KMS-11 (cell line): ENCODE measurements around the gene HIVEP1.

Source experiments
- H2AFZ ChIP-seq: fragments of 200-600 bp; sonication (generic); 2 replicates; pipeline ENCODE4 v1.6.1; 2016; ENCODE audit warnings: antibody characterized with exemption, mixed run types, low read depth
- H3K27ac ChIP-seq: fragments of 200-600 bp; sonication (generic); 2 replicates; pipeline ENCODE4 v1.6.1; 2016; ENCODE audit warnings: mild to moderate bottlenecking, mixed run types
- H3K27me3 ChIP-seq: fragments of 200-600 bp; sonication (generic); 2 replicates; pipeline ENCODE4 v1.6.1; 2017; ENCODE audit warnings: mild to moderate bottlenecking, low read depth, mixed run types, moderate library complexity; ENCODE audit not compliant: insufficient read depth
- H3K36me3 ChIP-seq: fragments of 200-600 bp; sonication (generic); 2 replicates; pipeline ENCODE4 v1.6.1; 2017; ENCODE audit warnings: mild to moderate bottlenecking, mixed run types; ENCODE audit not compliant: insufficient read depth
- H3K4me1 ChIP-seq: fragments of 200-600 bp; sonication (generic); 2 replicates; pipeline ENCODE4 v1.6.1; 2016; ENCODE audit warnings: mild to moderate bottlenecking, low read depth, mixed run types; ENCODE audit not compliant: poor library complexity, severe bottlenecking
- H3K4me2 ChIP-seq: fragments of 200-600 bp; sonication (generic); 2 replicates; pipeline ENCODE4 v1.7.0; 2016; ENCODE audit warnings: mild to moderate bottlenecking, mixed run types
- H3K4me3 ChIP-seq: fragments of 200-600 bp; sonication (generic); IDR thresholded peaks from 2 replicates; pipeline ENCODE4 v1.6.1; 2017; ENCODE audit warnings: low read depth, low read length, mixed read lengths; ENCODE audit not compliant: insufficient read depth
- H3K79me2 ChIP-seq: fragments of 200-600 bp; sonication (generic); 2 replicates; pipeline ENCODE4 v1.6.1; 2016; ENCODE audit warnings: low read depth, mixed run types; ENCODE audit not compliant: insufficient read depth
- H3K9ac ChIP-seq: fragments of 200-600 bp; sonication (generic); 2 replicates; pipeline ENCODE4 v1.6.1; 2016; ENCODE audit warnings: mild to moderate bottlenecking, mixed run types
- H4K20me1 ChIP-seq: fragments of 200-600 bp; sonication (generic); 2 replicates; pipeline ENCODE4 v1.6.1; 2016; ENCODE audit warnings: mild to moderate bottlenecking, mixed run types; ENCODE audit not compliant: insufficient read depth
- TF ChIP-seq, protein P1 (sequence below): fragments of 200-600 bp; sonication (generic); conservative IDR thresholded peaks from 2 replicates; pipeline ENCODE4 v1.6.1; 2017; ENCODE audit warnings: low read depth, mild to moderate bottlenecking, antibody characterized with exemption, low read length, moderate library complexity, mixed read lengths

The HIVEP1 gene

DNA sequence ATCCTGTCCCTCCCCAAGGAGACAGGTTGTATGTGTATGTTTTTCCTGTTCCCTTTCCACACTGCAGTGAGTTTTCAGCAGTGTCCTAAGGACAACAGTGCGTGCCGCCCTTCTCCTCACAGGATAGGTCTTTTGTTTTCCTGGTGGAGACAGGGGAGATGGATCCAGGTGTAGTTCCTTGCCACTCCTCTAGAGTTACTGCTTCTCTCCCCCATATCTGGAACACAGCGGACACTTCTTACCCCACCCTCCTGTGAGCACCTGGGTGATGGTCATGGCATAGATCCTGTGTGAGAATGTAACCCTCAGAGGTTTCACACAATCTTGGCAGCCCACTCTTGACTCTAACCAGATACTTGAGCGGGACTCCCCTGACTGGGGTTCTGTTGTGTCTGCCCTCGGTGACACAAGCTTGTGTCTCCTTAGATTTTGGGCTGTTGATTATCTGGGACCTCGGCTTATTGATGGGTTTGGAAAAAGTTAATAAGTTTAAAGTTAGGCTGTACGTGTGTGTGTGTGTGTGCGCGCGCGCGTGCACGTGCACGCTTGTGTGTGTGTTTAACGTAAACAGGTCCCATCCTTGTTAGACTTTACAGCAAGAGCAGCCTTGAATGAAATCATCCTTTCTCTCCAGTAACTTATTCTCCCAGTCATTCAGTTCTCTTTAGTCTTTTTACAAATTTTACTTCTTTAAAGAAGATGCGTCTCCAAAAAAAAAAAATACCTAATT lies 146.7 kb downstream of the HIVEP1 start:
- Histone ChIP-seq H3K36me3 (peaks cover 7% of the 10 kb centered on the region; the same call in 1 of the 2 replicates), H3K4me2 (no peak overlapping the region), H3K27ac (no peak overlapping the region), H2AFZ (no peak overlapping the region), H4K20me1 (no peaks in the 10 kb centered on the region), H3K4me1 (no peaks in the 10 kb centered on the region), H3K4me3 (no peak overlapping the region), H3K79me2 (no peaks in the 10 kb centered on the region), H3K27me3 (no peaks in the 10 kb centered on the region), H3K9ac (no peak overlapping the region)
- TF ChIP-seq, protein P1, sequence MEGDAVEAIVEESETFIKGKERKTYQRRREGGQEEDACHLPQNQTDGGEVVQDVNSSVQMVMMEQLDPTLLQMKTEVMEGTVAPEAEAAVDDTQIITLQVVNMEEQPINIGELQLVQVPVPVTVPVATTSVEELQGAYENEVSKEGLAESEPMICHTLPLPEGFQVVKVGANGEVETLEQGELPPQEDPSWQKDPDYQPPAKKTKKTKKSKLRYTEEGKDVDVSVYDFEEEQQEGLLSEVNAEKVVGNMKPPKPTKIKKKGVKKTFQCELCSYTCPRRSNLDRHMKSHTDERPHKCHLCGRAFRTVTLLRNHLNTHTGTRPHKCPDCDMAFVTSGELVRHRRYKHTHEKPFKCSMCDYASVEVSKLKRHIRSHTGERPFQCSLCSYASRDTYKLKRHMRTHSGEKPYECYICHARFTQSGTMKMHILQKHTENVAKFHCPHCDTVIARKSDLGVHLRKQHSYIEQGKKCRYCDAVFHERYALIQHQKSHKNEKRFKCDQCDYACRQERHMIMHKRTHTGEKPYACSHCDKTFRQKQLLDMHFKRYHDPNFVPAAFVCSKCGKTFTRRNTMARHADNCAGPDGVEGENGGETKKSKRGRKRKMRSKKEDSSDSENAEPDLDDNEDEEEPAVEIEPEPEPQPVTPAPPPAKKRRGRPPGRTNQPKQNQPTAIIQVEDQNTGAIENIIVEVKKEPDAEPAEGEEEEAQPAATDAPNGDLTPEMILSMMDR: no peak; the same call in 1 of the 2 replicates

DNA sequence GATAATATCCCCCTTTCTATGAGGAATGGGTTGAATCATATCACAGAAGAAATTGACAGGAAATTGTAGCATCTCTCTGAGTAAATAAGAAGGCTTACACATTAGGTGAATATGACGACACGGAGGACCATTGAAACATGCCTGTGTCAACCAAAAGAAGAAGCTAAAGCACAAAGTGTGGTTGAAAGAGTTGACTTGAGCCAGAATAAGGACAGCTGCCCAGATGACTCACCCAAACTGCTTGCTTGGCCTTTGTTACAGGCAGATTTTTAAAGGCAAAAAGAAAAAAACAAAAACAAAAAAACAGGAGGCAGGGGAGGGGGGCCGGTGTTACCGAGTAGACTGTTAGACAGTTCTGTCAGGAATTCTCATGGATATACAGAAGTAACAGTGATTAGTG lies 148.2 kb downstream of the HIVEP1 start:
- no peaks in the 10 kb centered on the region for H4K20me1 ChIP-seq
- no peak overlapping the region for H3K4me3 ChIP-seq
- H2AFZ ChIP-seq: no peak overlapping the region
- TF ChIP-seq, protein P1: no peak
- no peaks in the 10 kb centered on the region for H3K27me3 ChIP-seq
- H3K36me3 ChIP-seq: peaks cover 7% of the 10 kb centered on the region; the same call in 1 of the 2 replicates
- no peak overlapping the region for H3K4me2 ChIP-seq
- no peak overlapping the region for H3K9ac ChIP-seq
- H3K4me1 ChIP-seq: no peaks in the 10 kb centered on the region
- H3K79me2 ChIP-seq: no peaks in the 10 kb centered on the region
- H3K27ac ChIP-seq: no peak overlapping the region

DNA sequence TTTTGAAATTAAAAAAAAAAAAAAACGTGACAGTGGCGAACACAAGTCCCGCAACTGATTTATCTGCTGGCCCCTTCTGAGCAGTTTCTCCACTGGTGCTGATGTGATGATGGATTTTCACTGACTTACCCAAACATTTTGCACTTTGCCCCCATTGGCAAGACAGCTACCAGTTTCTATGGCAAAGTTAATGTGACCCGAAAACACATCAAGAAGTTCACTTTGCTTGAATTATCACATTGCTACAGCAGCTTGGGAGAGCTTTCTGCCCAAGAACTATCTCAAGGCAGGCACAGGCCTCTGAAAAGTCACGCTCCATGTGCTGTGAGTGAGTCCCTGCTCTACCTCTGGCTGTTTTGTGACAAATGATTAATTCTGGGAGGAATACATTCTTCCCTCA lies 150.1 kb downstream of the HIVEP1 start:
- Histone ChIP-seq H3K9ac (no peak overlapping the region), H3K79me2 (no peaks in the 10 kb centered on the region), H3K4me2 (no peak overlapping the region), H3K4me1 (no peaks in the 10 kb centered on the region), H4K20me1 (no peaks in the 10 kb centered on the region), H3K27ac (no peak overlapping the region), H3K4me3 (no peak overlapping the region), H3K36me3 (peaks cover 7% of the 10 kb centered on the region; the same call in 1 of the 2 replicates), H3K27me3 (no peaks in the 10 kb centered on the region), H2AFZ (no peak overlapping the region)
- TF ChIP-seq, protein P1: no peak

DNA sequence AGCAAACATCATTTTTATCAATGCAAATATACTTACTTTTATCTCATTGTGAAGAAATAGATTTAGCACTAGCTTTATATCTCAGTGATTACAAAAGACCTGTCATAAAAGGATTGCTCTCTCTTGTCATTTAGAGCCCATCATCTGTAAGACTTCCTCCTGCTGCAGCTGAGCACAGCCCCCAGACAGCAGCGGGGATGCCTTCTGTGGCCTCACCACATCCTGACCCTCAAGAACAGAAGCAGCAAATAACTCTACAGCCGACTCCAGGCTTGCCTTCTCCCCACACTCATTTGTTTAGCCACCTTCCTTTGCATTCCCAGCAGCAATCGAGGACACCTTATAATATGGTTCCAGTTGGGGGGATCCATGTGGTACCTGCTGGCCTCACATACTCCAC lies 151.0 kb downstream of the HIVEP1 start:
- Histone ChIP-seq H3K27me3 (no peaks in the 10 kb centered on the region), H2AFZ (no peak overlapping the region), H3K27ac (no peak overlapping the region), H3K4me3 (no peak overlapping the region), H3K4me1 (no peaks in the 10 kb centered on the region), H3K9ac (no peak overlapping the region), H3K79me2 (no peaks in the 10 kb centered on the region), H3K4me2 (no peak overlapping the region), H4K20me1 (no peaks in the 10 kb centered on the region), H3K36me3 (peaks cover 7% of the 10 kb centered on the region; the same call in 1 of the 2 replicates)
- TF ChIP-seq, protein P1: no peak
